ENCODE results near the gene SEC14L6.

- TF ChIP-seq PATZ1 (CRISPR knock-in tag; IDR thresholded peaks at IDR 0.05; ENCODE audit: borderline replicate concordance) (no peak), PPARA (CRISPR knock-in tag; IDR thresholded peaks at IDR 0.05; ENCODE audit: borderline replicate concordance) (no peak), ESRRG (CRISPR knock-in tag; IDR thresholded peaks at IDR 0.05) (no peak), SNAI2 (CRISPR knock-in tag; IDR thresholded peaks at IDR 0.05) (no peak), ZNF8 (CRISPR knock-in tag; IDR thresholded peaks at IDR 0.05) (no peak), RARB (CRISPR knock-in tag; IDR thresholded peaks at IDR 0.05) (no peak), ZFP30 (CRISPR knock-in tag; IDR thresholded peaks at IDR 0.05) (no peak), TCF4 (CRISPR knock-in tag; IDR thresholded peaks at IDR 0.05; ENCODE audit: borderline replicate concordance) (no peak), ZNF70 (CRISPR knock-in tag; IDR thresholded peaks at IDR 0.05) (no peak), ZC3H10 (CRISPR knock-in tag; IDR thresholded peaks at IDR 0.05) (no peak), CREB5 (CRISPR knock-in tag; IDR thresholded peaks at IDR 0.05; ENCODE audit: low read depth) (no peak)
Measured at GRCh38 chr22:30526656-30527055, 19.9 kb downstream of the SEC14L6 start.
